CD14-positive monocyte (primary cell): ENCODE results near the gene SH2D3C. TPM values are rescaled to one million over a fixed set of nuclear protein-coding genes. Genes with fewer than 3 reads are reported as not detected.

Source experiments
- DNase-seq, 3 donors: peaks; one replicate each; pipeline ENCODE4 v3.0.0-alpha.2; 2011 to 2022
- H2AFZ ChIP-seq: 2 replicates; pipeline ENCODE4 v1.6.0; 2012; ENCODE audit warnings: mild to moderate bottlenecking, low read depth, low read length, inconsistent platforms; ENCODE audit not compliant: insufficient read depth, poor library complexity, severe bottlenecking
- H3K27ac ChIP-seq, 2 donors: 1 replicate in 1 of 2; 2 replicates in 1 of 2; pipeline ENCODE4 v1.5.1; 2012 to 2013; ENCODE audit warnings: low read length in 2 of 2, control low read depth in 1 of 2, inconsistent platforms in 1 of 2, low read depth in 1 of 2, mild to moderate bottlenecking in 1 of 2
- H3K27me3 ChIP-seq, 2 donors: one replicate each; pipeline versions ENCODE4 v1.6.0 to v1.6.1; 2011 to 2013; ENCODE audit warnings: low read length in 2 of 2; ENCODE audit not compliant: control insufficient read depth in 2 of 2, insufficient read depth in 2 of 2
- H3K36me3 ChIP-seq, 2 donors: replicated peaks in 1 of 2; 1 replicate in 1 of 2; 2 replicates in 1 of 2; pipeline versions ENCODE4 v1.5.1 to v1.6.1; 2012 to 2013; ENCODE audit warnings: low read length in 2 of 2, control low read depth in 1 of 2, inconsistent platforms in 1 of 2, mild to moderate bottlenecking in 1 of 2; ENCODE audit not compliant: insufficient read depth in 2 of 2, control insufficient read depth in 1 of 2
- H3K4me1 ChIP-seq, 2 donors: 1 replicate in 1 of 2; 2 replicates in 1 of 2; pipeline versions ENCODE4 v1.5.1 to v1.6.1; 2012 to 2013; ENCODE audit warnings: low read length in 2 of 2, control low read depth in 1 of 2, inconsistent platforms in 1 of 2, mild to moderate bottlenecking in 1 of 2, moderate library complexity in 1 of 2; ENCODE audit not compliant: insufficient read depth in 2 of 2, control insufficient read depth in 1 of 2
- H3K4me2 ChIP-seq: replicated peaks from 2 replicates; pipeline ENCODE3; 2012; ENCODE audit warnings: low read length, moderate library complexity, mild to moderate bottlenecking; ENCODE audit not compliant: poor library complexity, severe bottlenecking; ENCODE audit errors: extremely low read depth
- H3K4me3 ChIP-seq, 3 experiments: fragments of 200-600 bp in 1 of 3; sonication (generic) in 1 of 3; replicated peaks in 1 of 3; 1 replicate in 2 of 3; 2 replicates in 1 of 3; pipeline ENCODE4 v1.5.1; 2011 to 2013; ENCODE audit warnings: low read length in 3 of 3, mild to moderate bottlenecking in 3 of 3, control low read depth in 2 of 3, low read depth in 2 of 3, inconsistent platforms in 1 of 3, moderate library complexity in 1 of 3
- H3K79me2 ChIP-seq: 2 replicates; pipeline ENCODE4 v1.6.0; 2012; ENCODE audit warnings: mild to moderate bottlenecking, control low read depth, inconsistent platforms, low read length, moderate library complexity; ENCODE audit not compliant: insufficient read depth
- H3K9ac ChIP-seq: 2 replicates; pipeline ENCODE4 v1.6.0; 2017; ENCODE audit warnings: low read length, mild to moderate bottlenecking; ENCODE audit not compliant: insufficient read depth, poor library complexity, severe bottlenecking
- H3K9me3 ChIP-seq, 2 donors: replicated peaks in 1 of 2; 1 replicate in 1 of 2; 2 replicates in 1 of 2; pipeline versions ENCODE4 v1.5.1 to v1.6.1; 2012 to 2013; ENCODE audit warnings: low read length in 2 of 2, control low read depth in 1 of 2; ENCODE audit not compliant: control insufficient read depth in 1 of 2, insufficient read depth in 1 of 2
- H4K20me1 ChIP-seq: 2 replicates; pipeline ENCODE4 v1.6.0; 2012; ENCODE audit warnings: mild to moderate bottlenecking, low read length, control low read depth, moderate library complexity; ENCODE audit not compliant: insufficient read depth
- H3K27ac Mint-ChIP-seq, 7 donors: one replicate each; pipeline ENCODE4 v1.8.0; 2020; ENCODE audit warnings: mild to moderate bottlenecking in 7 of 7, mixed read lengths in 7 of 7, moderate library complexity in 6 of 7, inconsistent platforms in 2 of 7
- H3K27me3 Mint-ChIP-seq, 3 donors: one replicate each; pipeline ENCODE4 v1.8.0; 2021 to 2022; ENCODE audit warnings: low read depth in 3 of 3, mild to moderate bottlenecking in 3 of 3, mixed read lengths in 3 of 3, moderate library complexity in 3 of 3, inconsistent platforms in 1 of 3
- H3K36me3 Mint-ChIP-seq, 2 donors: one replicate each; pipeline ENCODE4 v1.8.0; 2020; ENCODE audit warnings: mixed read lengths in 2 of 2, inconsistent platforms in 1 of 2, mild to moderate bottlenecking in 1 of 2
- H3K4me1 Mint-ChIP-seq: one replicate; pipeline ENCODE4 v1.8.0; 2020; ENCODE audit warnings: mild to moderate bottlenecking, mixed read lengths
- H3K4me3 Mint-ChIP-seq, 2 donors: one replicate each; pipeline ENCODE4 v1.8.0; 2020; ENCODE audit warnings: mild to moderate bottlenecking in 2 of 2, mixed read lengths in 2 of 2, moderate library complexity in 1 of 2
- H3K9me3 Mint-ChIP-seq, 7 donors: one replicate each; pipeline ENCODE4 v1.8.0; 2020 to 2022; ENCODE audit warnings: mixed read lengths in 7 of 7, mild to moderate bottlenecking in 6 of 7, moderate library complexity in 6 of 7, inconsistent platforms in 2 of 7
- CTCF ChIP-seq: fragments of 200-600 bp; IDR thresholded peaks from one replicate; pipeline ENCODE4 v1.8.0; 2022; ENCODE audit warnings: antibody characterized with exemption, mild to moderate bottlenecking
- WGBS: methylation state at CpG from one replicate; pipeline ENCODE4 v1.1.5; 2013; ENCODE audit warnings: missing lambda C conversion rate; ENCODE audit not compliant: insufficient coverage; 5-methylcytosine and 5-hydroxymethylcytosine counted together
- intact Hi-C, 2 donors: fragments of 100-400 bp; cut with micrococcal nuclease; formaldehyde crosslinking; loops; one replicate each; pipeline versions ENCODE4 v1.15.0 to v1.15.1; 2023
- polyA plus RNA-seq, 3 donors: library from polyadenylated mRNA; depleted of rRNA in 1 of 3; unstranded in 2 of 3; stranded (reverse) in 1 of 3; fragments of 300-500 nt in 2 of 3; fragments of >200 nt in 1 of 3; fragmentation: Illumina TruSeq in 2 of 3; gene quantifications; 1 replicate in 2 of 3; 2 replicates in 1 of 3; pipeline ENCODE4 v1.2.3, GENCODE V29; 2012 to 2021

The SH2D3C gene
- polyA plus RNA-seq, 3 donors: 11.5 to 47.3 (median 20.5) TPM

GRCh38 chr9:127716412-127716811 is 62.1 kb downstream of the SH2D3C start:
- Histone ChIP-seq H3K4me2 (peak overlapping the region; percentile 98), H3K27ac (peak overlapping the region in 1 of 2 donors; percentile 76), H3K4me3 (peak overlapping the region in 1 of 3 experiments; percentile 90), H2AFZ (peak overlapping the region; percentile 99), H3K27me3 (no peaks in the 10 kb centered on the region), H3K9me3 (no peaks in the 10 kb centered on the region), H4K20me1 (no peaks in the 10 kb centered on the region), H3K9ac (no peak overlapping the region), H3K79me2 (no peaks in the 10 kb centered on the region), H3K4me1 (peaks cover 15 to 30% of the 10 kb centered on the region in 2 donors), H3K36me3 (no peaks in the 10 kb centered on the region)
- 89% methylated on average over 4 of the region's 9 CpGs for WGBS
- Mint-ChIP-seq H3K36me3 (no peaks in the 10 kb centered on the region), H3K9me3 (peaks cover 0 to 2% (median 0%) of the 10 kb centered on the region in 7 donors), H3K4me1 (peaks cover 25% of the 10 kb centered on the region), H3K4me3 (peak overlapping the region in 1 of 2 donors; percentile 56), H3K27me3 (peaks cover 6 to 17% (median 9%) of the 10 kb centered on the region in 3 donors), H3K27ac (peak overlapping the region; percentile 84 to 97 (median 95))
- no peak for TF ChIP-seq CTCF
- DNase-seq: no peak
- intact Hi-C loops: no loop called here

DNA sequence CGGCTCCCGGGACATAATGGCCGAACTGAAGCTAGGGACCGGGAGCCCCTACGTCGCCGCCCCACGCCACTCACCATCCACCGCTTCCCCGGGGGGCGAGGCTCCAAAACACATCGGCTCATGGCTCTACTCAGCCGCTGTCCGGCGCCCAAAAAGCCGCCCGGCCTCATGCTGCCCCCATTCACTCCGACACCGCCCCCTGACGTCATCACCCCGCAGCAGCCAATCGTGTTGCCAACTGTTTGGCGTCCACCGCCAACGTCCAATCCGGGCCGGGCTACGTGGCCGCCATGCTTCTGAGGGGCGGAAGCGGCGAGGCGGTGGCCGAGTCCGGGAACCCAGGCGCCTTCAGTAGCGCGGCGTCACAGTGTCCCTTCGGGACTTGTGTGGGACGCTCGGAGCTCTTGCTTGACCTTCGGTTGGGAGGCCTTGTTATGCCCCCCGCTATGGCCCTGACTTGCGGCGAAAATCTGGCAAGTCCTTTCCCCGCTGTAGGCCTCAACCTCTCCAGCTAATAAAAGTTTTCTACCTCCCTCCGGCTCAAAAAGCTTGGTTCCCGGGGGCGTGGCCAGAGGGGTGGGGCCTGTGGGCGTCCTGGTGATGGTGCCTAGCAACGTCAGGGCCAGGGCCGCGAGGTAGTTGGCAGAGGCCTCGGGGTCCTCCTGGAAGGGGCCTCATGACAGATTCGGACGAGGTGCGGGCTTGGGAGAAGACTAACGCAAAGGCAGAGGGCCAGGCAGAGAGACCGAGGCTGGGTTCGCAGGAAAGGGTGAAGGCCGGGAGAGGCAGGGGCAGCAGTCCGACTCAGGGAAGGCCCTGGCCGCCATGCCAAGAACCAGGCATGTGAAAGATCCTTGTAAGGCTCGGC is 62.8 kb downstream of the SH2D3C start, which contains the start of the genes PTRH1 and TTC16:
Gene PTRH1, minus strand, starts transcription at position 194 of the 868 bp plus-strand sequence. Its CDS starts 24 bp downstream, at position 170.
Gene TTC16, plus strand, starts transcription at position 610 of the 868 bp plus-strand sequence. Its CDS starts 67 bp downstream, at position 677.
- Histone ChIP-seq H3K27ac (peak within 1 kb of the TSS; percentile 26 to 76), H3K9ac (peak within 1 kb of the TSS; percentile 75), H3K36me3 (no peaks in the 10 kb centered on the region), H3K4me3 (peak within 1 kb of the TSS; percentile 42 to 96 (median 90)), H3K4me1 (peaks cover 19 to 36% of the 10 kb centered on the region in 2 donors), H3K79me2 (no peaks in the 10 kb centered on the region), H2AFZ (peak within 1 kb of the TSS; percentile 99), H3K27me3 (no peaks in the 10 kb centered on the region), H3K9me3 (no peaks in the 10 kb centered on the region), H3K4me2 (peak within 1 kb of the TSS; percentile 98), H4K20me1 (no peaks in the 10 kb centered on the region)
- WGBS: 8% methylated on average over 60 of the region's 65 CpGs
- Mint-ChIP-seq H3K9me3 (no peaks in the 10 kb centered on the region), H3K4me3 (peak within 1 kb of the TSS; percentile 98 to 99), H3K27me3 (peaks cover 5 to 17% (median 16%) of the 10 kb centered on the region in 3 donors), H3K27ac (peak within 1 kb of the TSS; percentile 84 to 97 (median 95)), H3K36me3 (no peaks in the 10 kb centered on the region), H3K4me1 (peaks cover 30% of the 10 kb centered on the region)
- DNase-seq: peak; percentile 94 to 97 (median 96)
- TF ChIP-seq CTCF: no peak
- intact Hi-C loops: no loop called here
